RWPE1 (cell line): Measurements from ENCODE around the gene NTN1.

Experiments used
- CTCF ChIA-PET: fragments of 350-600 bp; sonication (Branson Sonifier 250); formaldehyde crosslinking; extraction: SDS; loops from one replicate; lab custom pipeline; 2021; lab: Yijun Ruan, JAX
- POLR2A ChIA-PET: fragments of 400-600 bp; formaldehyde crosslinking; extraction: SDS; loops from one replicate; lab custom pipeline; 2020; ENCODE audit warnings: antibody characterized with exemption; ENCODE audit not compliant: low non-redundant PET; lab: Yijun Ruan, JAX
- DNase-seq: peaks from one replicate; pipeline ENCODE4 v3.0.0; 2012; ENCODE audit warnings: low spot score
- H3K27ac ChIP-seq: fragments of 450-650 bp; 2 replicates; pipeline ENCODE4 v1.5.1; 2017
- TF ChIP-seq, protein P1 (sequence below): fragments of 450-650 bp; conservative IDR thresholded peaks from 2 replicates; pipeline ENCODE4 v1.5.1; 2017; ENCODE audit warnings: low read depth, mild to moderate bottlenecking

The NTN1 gene

GRCh38 chr17:9226130-9226793 lies 205.0 kb downstream of the NTN1 start:
- ChIA-PET POLR2A (no interaction called here), CTCF (no interaction called here)
- no peak overlapping the region for H3K27ac ChIP-seq
- TF ChIP-seq, protein P1, sequence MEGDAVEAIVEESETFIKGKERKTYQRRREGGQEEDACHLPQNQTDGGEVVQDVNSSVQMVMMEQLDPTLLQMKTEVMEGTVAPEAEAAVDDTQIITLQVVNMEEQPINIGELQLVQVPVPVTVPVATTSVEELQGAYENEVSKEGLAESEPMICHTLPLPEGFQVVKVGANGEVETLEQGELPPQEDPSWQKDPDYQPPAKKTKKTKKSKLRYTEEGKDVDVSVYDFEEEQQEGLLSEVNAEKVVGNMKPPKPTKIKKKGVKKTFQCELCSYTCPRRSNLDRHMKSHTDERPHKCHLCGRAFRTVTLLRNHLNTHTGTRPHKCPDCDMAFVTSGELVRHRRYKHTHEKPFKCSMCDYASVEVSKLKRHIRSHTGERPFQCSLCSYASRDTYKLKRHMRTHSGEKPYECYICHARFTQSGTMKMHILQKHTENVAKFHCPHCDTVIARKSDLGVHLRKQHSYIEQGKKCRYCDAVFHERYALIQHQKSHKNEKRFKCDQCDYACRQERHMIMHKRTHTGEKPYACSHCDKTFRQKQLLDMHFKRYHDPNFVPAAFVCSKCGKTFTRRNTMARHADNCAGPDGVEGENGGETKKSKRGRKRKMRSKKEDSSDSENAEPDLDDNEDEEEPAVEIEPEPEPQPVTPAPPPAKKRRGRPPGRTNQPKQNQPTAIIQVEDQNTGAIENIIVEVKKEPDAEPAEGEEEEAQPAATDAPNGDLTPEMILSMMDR, result no peak
- DNase-seq, result no peak

DNA sequence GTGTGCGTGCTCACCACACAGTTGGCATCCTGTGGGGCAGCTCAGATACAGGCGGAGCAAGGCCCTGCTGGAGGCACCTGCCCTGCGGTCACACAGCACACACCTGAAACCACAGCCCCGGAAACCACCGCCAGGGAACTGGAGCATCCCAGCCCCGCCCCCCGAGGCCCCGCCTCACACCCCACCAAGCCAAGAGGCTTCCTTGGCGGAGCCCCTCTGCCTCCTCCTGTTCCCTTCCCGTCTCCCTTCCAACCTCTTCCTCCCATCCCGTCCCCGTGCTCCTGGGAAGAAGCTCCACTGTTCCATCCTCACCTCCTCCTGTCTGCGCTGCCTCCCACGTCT lies 205.5 kb downstream of the NTN1 start:
- CTCF ChIA-PET, result no interaction called here
- POLR2A ChIA-PET, result no interaction called here
- no peak for DNase-seq

DNA sequence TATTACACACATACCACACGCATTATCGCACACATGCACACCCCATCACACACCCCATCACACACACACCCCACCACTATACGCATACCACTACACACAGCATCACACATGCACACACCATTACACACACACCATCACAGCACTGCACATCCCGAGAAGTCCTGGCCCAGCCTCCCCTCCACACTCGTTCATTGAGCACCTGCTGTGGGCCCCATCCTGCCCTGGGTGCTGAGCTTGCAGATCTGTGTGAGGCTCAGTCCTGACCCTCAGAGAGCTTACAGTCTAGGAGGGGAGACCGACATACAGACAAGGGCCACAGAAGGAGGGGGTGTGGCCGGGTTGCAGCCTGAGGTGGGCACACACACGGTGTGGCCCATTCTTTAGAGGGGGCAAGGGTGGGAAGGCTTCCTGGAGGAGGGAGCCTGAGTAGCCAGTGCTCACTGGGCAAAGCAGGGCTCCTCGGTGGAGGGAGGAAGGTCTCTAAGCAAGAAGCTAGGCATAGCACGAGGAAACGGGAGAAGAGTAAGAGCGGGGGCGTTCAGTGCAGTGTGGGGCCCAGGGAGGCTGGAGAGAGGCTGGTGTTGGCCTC lies 206.6 kb downstream of the NTN1 start:
- H3K27ac ChIP-seq, result peak overlapping the region; percentile 22; the same call in 1 of the 2 replicates
- DNase-seq, result no peak
- TF ChIP-seq, protein P1, result no peak
- ChIA-PET POLR2A (no interaction called here), CTCF (interaction anchor here (0.7 kb wide), 1 partner anchor 65 kb away, joined by 4 read pairs; no protein-coding TSS in a partner anchor)

More for the DNA sequence above, 205.5 kb downstream of the NTN1 start:
- H3K27ac ChIP-seq, result no peak overlapping the region
- TF ChIP-seq, protein P1, result no peak

DNA sequence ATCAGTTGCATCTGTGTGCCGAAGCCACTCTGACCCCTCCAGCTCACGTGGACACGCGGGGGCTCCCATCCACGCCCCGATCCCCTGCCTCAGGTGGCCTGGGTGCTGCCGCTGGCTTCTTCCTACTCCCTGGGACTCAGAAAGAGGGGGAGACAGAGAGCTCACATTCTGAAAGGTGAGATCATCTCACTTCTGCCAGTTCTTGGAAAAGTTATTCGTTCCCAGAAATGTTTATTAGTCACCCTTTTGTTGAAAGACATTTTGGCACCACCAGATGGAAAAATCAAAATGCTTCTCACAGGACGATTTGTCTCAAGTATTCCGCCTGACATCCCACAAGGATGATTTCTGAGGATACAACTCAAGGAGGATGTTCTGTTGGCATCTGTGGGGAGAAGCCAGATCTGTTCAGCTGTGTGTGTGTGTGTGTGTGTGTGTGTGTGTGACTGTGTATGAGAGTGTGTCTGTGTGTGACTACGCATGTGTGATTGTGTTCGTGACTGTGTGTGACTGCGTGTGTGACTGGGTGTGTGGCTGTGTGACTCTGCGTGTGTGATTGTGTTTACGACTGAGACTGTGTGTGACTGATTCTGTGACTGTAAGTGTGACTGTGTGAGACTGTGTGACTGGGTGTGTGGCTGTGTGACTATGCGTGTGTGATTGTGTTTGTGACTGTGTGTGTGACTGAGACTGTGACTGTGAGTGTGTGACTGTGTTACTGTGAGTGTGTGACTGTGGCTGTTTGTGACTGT lies 207.3 kb downstream of the NTN1 start:
- peak overlapping the region; percentile 22; the same call in 1 of the 2 replicates for H3K27ac ChIP-seq
- POLR2A ChIA-PET, result no interaction called here
- TF ChIP-seq, protein P1, result no peak
- DNase-seq, result peak; percentile 26
- CTCF ChIA-PET, result interaction anchor here (0.7 kb wide), 1 partner anchor 66 kb away, joined by 4 read pairs; no protein-coding TSS in a partner anchor

- ChIA-PET POLR2A (no interaction called here), CTCF (no interaction called here)
- TF ChIP-seq, protein P1, result no peak
- H3K27ac ChIP-seq, result no peak overlapping the region
- no peak for DNase-seq
These were observed 208.0 kb downstream of the NTN1 start for GRCh38 chr17:9229160-9229825.

GRCh38 chr17:9229826-9230201 lies 208.5 kb downstream of the NTN1 start:
- ChIA-PET POLR2A (no interaction called here), CTCF (no interaction called here)
- TF ChIP-seq, protein P1, result no peak
- no peak overlapping the region for H3K27ac ChIP-seq
- no peak for DNase-seq
